K562 (cell line): ENCODE data around the gene VIP. TPM values are rescaled to one million over a fixed set of nuclear protein-coding genes. Genes with fewer than 3 reads are reported as not detected.

Source experiments
- ATAC-seq: fragments of 200-7000 bp; cut with Tn5 transposase; 3 replicates; pipeline ENCODE4 v1.9.1; 2020; ENCODE audit warnings: moderate library complexity
- BruUV-seq: library from RNA; stranded (reverse); fragments of 400-500 nt; replicated peaks from 2 replicates; lab custom pipeline; 2021; lab: Mats Ljungman, UMichigan
- CTCF ChIA-PET: fragments of 300-600 bp; formaldehyde crosslinking; extraction: SDS; loops from one replicate; lab custom pipeline; 2021; ENCODE audit warnings: low intra/inter-chr PET ratio; lab: Yijun Ruan, JAX
- POLR2A ChIA-PET: fragments of 300-600, 350-650 bp; sonication (Branson Sonifier 250); formaldehyde crosslinking; extraction: SDS; loops from one replicate; lab custom pipeline; 2021; ENCODE audit warnings: antibody characterized with exemption, inconsistent platforms; lab: Yijun Ruan, JAX
- DNase-seq, 4 experiments: peaks; one replicate each; pipeline versions ENCODE4 v3.0.0 to v3.0.0-alpha.2; 2011 to 2018; ENCODE audit warnings: low spot score in 3 of 4, mixed read lengths in 3 of 4; ENCODE audit errors: extremely low read depth in 1 of 4
- FAIRE-seq: peaks from 2 replicates; lab custom pipeline; 2011; peaks lifted over from hg19 to GRCh38; lab: Jason Lieb, UNC
- H2AFZ ChIP-seq: 2 replicates; pipeline ENCODE4 v1.6.0; 2011; ENCODE audit warnings: low read depth, low read length, control low read depth, inconsistent platforms
- H3K27ac ChIP-seq: fragments of 200-600 bp; 3 replicates; pipeline ENCODE4 v1.8.0; 2011; ENCODE audit warnings: low read depth, mild to moderate bottlenecking, control low read depth, inconsistent platforms, low read length, moderate library complexity, mixed read lengths; ENCODE audit errors: extremely low read depth
- H3K27me3 ChIP-seq, 2 experiments: fragments of 300-600 bp in 1 of 2; 2 replicates in 1 of 2; 3 replicates in 1 of 2; pipeline versions ENCODE4 v1.6.0 to v1.8.0; 2011; ENCODE audit warnings: inconsistent platforms in 2 of 2, low read length in 2 of 2, mild to moderate bottlenecking in 1 of 2, mixed read lengths in 1 of 2, moderate library complexity in 1 of 2; ENCODE audit not compliant: control insufficient read depth in 2 of 2, insufficient read depth in 2 of 2
- H3K36me3 ChIP-seq: fragments of 300-600 bp; 3 replicates; pipeline ENCODE4 v1.8.0; 2011; ENCODE audit warnings: mild to moderate bottlenecking, low read length, inconsistent platforms; ENCODE audit not compliant: control insufficient read depth, insufficient read depth
- H3K4me1 ChIP-seq, 2 experiments: fragments of 200-600 bp in 1 of 2; replicated peaks in 1 of 2; 2 replicates in 1 of 2; 3 replicates in 1 of 2; pipeline versions ENCODE4 v1.5.1 to v1.8.0; 2011; ENCODE audit warnings: inconsistent platforms in 2 of 2, low read length in 2 of 2, mild to moderate bottlenecking in 1 of 2, mixed read lengths in 1 of 2, moderate library complexity in 1 of 2; ENCODE audit not compliant: control insufficient read depth in 2 of 2, insufficient read depth in 2 of 2
- H3K4me2 ChIP-seq: 2 replicates; pipeline ENCODE4 v1.6.1; 2011; ENCODE audit warnings: low read length, control low read depth, inconsistent platforms, mixed read lengths; ENCODE audit not compliant: insufficient read depth
- H3K4me3 ChIP-seq: fragments of 200-600 bp; sonication (generic), shearing (Covaris generic); 2 replicates; pipeline ENCODE4 v1.5.1; 2016; ENCODE audit warnings: control low read depth, inconsistent platforms
- H3K79me2 ChIP-seq: fragments of 200-600 bp; 3 replicates; pipeline ENCODE4 v1.8.0; 2011; ENCODE audit warnings: low read length, inconsistent platforms; ENCODE audit not compliant: control insufficient read depth, insufficient read depth
- H3K9ac ChIP-seq, 2 experiments: 2 replicates each; pipeline versions ENCODE4 v1.6.0 to v1.6.1; 2011; ENCODE audit warnings: low read depth in 2 of 2, low read length in 2 of 2, control low read depth in 1 of 2, inconsistent platforms in 1 of 2, mild to moderate bottlenecking in 1 of 2, mixed read lengths in 1 of 2; ENCODE audit not compliant: insufficient read depth in 1 of 2
- H3K9me1 ChIP-seq: one replicate; pipeline ENCODE4 v1.6.0; 2011; ENCODE audit warnings: inconsistent platforms, mild to moderate bottlenecking, low read length, moderate library complexity; ENCODE audit not compliant: control insufficient read depth, insufficient read depth
- H3K9me3 ChIP-seq: replicated peaks from 2 replicates; pipeline ENCODE4 v1.5.1; 2011; ENCODE audit warnings: low read depth, low read length, inconsistent platforms; ENCODE audit not compliant: control insufficient read depth, insufficient read depth
- H4K20me1 ChIP-seq: replicated peaks from 2 replicates; pipeline ENCODE4 v1.6.1; 2011; ENCODE audit warnings: low read length, inconsistent platforms, mixed read lengths; ENCODE audit not compliant: control insufficient read depth, insufficient read depth
- CBFA2T3 ChIP-seq: fragments of 450-650 bp; IDR thresholded peaks from 2 replicates; pipeline ENCODE4 v1.6.1; 2017
- ELF4 ChIP-seq: fragments of 450-650 bp; formaldehyde crosslinking; IDR thresholded peaks from 2 replicates; pipeline ENCODE4 v1.4.0; 2022; ENCODE audit warnings: missing genetic modification characterization
- ZBTB40 ChIP-seq, 2 experiments: fragments of 450-650 bp in 1 of 2; sonication (generic) in 1 of 2; formaldehyde crosslinking in 1 of 2; IDR thresholded peaks; 2 replicates each; pipeline versions ENCODE4 v1.7.1 to v1.9.0; 2016 to 2022; ENCODE audit warnings: inconsistent platforms in 1 of 2, mild to moderate bottlenecking in 1 of 2, missing genetic modification reagents in 1 of 2
- ZFX ChIP-seq: sonication (generic); formaldehyde crosslinking; IDR thresholded peaks from 2 replicates; pipeline ENCODE4 v1.8.0; 2022; ENCODE audit warnings: mild to moderate bottlenecking, missing genetic modification reagents, moderate library complexity
- ZNF444 ChIP-seq: fragments of 250-450 bp; sonication (Bioruptor Pico); IDR thresholded peaks from 2 replicates; pipeline ENCODE4 v1.4.0; 2020; ENCODE audit warnings: mild to moderate bottlenecking, moderate library complexity
- ZNF668 ChIP-seq: fragments of 250-450 bp; sonication (Bioruptor Pico); IDR thresholded peaks from 2 replicates; pipeline ENCODE4 v1.8.0; 2022; ENCODE audit warnings: mild to moderate bottlenecking, inconsistent platforms
- WGBS: fragments of 100-300 bp; shearing (Covaris generic); methylation state at CpG from one replicate; pipeline ENCODE4 v1.1.6; 2016; ENCODE audit warnings: low coverage, mixed read lengths; ENCODE audit not compliant: insufficient coverage; ENCODE audit errors: missing lambda C conversion rate; 5-methylcytosine and 5-hydroxymethylcytosine counted together
- in situ Hi-C: fragments of 300-500 bp; cut with MboI; formaldehyde crosslinking; loops from 4 replicates; pipeline ENCODE4 v1.15.0; 2018; ENCODE audit warnings: inconsistent platforms, mixed read lengths
- intact Hi-C: fragments of 100-400 bp; cut with micrococcal nuclease; formaldehyde crosslinking; loops from 2 replicates; pipeline ENCODE4 v1.14.2; 2022
- polyA plus RNA-seq, 8 experiments: library from polyadenylated mRNA; depleted of rRNA in 4 of 8; stranded (reverse) in 5 of 8; unstranded in 3 of 8; fragments of >200 nt; fragmentation: Nextera tagmentation in 2 of 8; fragmentation: Illumina TruSeq in 1 of 8; extraction: Ambion mirVana in 2 of 8; extraction: Trizol in 1 of 8; gene quantifications; 2 replicates each; pipeline versions ENCODE4 v1.2.1 to v1.2.3, GENCODE V29; 2011 to 2014; ENCODE audit warnings: inconsistent platforms in 1 of 8, missing spikeins in 1 of 8
- total RNA-seq, 7 experiments: library from RNA; depleted of rRNA in 6 of 7; stranded (reverse); fragments of >200 nt in 6 of 7; fragmentation: Illumina TruSeq in 2 of 7; extraction: Trizol in 2 of 7; gene quantifications; 2 replicates each; pipeline versions ENCODE4 v1.2.1 to v1.2.3, GENCODE V29; 2011 to 2021; ENCODE audit warnings: low replicate concordance in 1 of 7

The VIP gene
- total and polyA plus RNA-seq, 9 of the 15 experiments (the other 6 are each of a cell fraction or from before 2014, with no cell fraction given), result 0.08 TPM; not detected in 8

DNA sequence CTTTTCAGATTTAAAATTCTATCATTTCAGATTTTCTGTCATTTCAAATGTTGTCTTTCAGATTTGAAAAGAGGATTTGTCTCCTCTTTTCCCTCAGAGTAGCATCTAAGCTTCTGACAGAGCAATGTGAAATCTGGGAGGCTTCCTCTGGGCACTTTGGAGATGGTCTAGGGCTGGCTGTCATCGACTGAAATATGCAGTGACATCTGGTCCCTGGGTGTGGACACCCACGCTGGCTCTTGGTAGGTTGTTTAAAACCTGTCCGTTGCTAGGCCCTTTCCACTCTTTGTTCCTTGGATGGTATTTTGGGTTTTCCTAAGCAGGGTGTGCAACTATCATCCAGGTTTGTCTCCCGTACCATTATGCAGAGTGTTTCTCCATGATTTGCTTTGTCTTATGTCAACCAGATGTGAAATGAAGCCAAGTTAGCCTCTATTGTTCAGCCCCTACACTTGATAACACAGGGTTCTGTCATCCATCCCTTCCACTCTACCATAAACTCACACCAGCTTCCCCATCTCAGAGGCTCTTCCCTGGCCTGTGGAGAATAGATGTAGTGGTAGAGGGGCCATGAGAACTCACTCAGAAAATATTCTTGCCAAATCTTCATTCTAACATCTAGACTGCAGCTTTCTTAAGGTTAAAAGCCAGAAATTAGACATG lies 5.0 kb upstream of the VIP start:
- CTCF ChIA-PET, result no interaction called here
- no peaks in the 10 kb centered on the region for H3K79me2 ChIP-seq
- no peak overlapping the region for H3K9ac ChIP-seq
- no peaks in the 10 kb centered on the region for H3K4me1 ChIP-seq
- no peak overlapping the region for H3K4me3 ChIP-seq
- no peak overlapping the region for H2AFZ ChIP-seq
- intact Hi-C loops (no loop called here), in situ Hi-C loops (loop anchor here (10.0 kb wide), 1 partner anchor 209 kb away; no protein-coding TSS in a partner anchor)
- H3K9me1 ChIP-seq, result no peaks in the 10 kb centered on the region
- H3K27ac ChIP-seq, result no peak overlapping the region
- H3K9me3 ChIP-seq, result no peaks in the 10 kb centered on the region
- FAIRE-seq, result no peak
- TF ChIP-seq ZNF444 (CRISPR knock-in tag), result no peak
- TF ChIP-seq, all 486 proteins: peak for 0
- H3K27me3 ChIP-seq, result no peaks in the 10 kb centered on the region
- H3K36me3 ChIP-seq, result no peaks in the 10 kb centered on the region
- ATAC-seq (no peak), DNase-seq (no peak)
- no peaks in the 10 kb centered on the region for H4K20me1 ChIP-seq
- WGBS, result 2% methylated on average over 4 of the region's 4 CpGs
- POLR2A ChIA-PET, result no interaction called here
- no peak overlapping the region for H3K4me2 ChIP-seq
- BruUV-seq, result no TSS peak

GRCh38 chr6:152746172-152746553 lies 4.4 kb upstream of the VIP start:
- Histone ChIP-seq H3K79me2 (no peaks in the 10 kb centered on the region), H3K36me3 (no peaks in the 10 kb centered on the region), H3K9me3 (no peaks in the 10 kb centered on the region), H2AFZ (no peak overlapping the region), H3K4me3 (no peak overlapping the region), H3K27ac (no peak overlapping the region), H3K27me3 (no peaks in the 10 kb centered on the region), H3K9ac (no peak overlapping the region), H3K4me1 (no peaks in the 10 kb centered on the region), H3K9me1 (no peaks in the 10 kb centered on the region), H4K20me1 (no peaks in the 10 kb centered on the region), H3K4me2 (no peak overlapping the region)
- WGBS, result 0% methylated on average over 2 of the region's 2 CpGs
- intact Hi-C loops (no loop called here), in situ Hi-C loops (loop anchor here (10.0 kb wide), 1 partner anchor 209 kb away; no protein-coding TSS in a partner anchor)
- CTCF ChIA-PET, result no interaction called here
- DNase-seq, result no peak
- no peak for ATAC-seq
- POLR2A ChIA-PET, result no interaction called here
- BruUV-seq, result no TSS peak
- no peak for FAIRE-seq
- TF ChIP-seq ZFX (no peak), ZBTB40 (IDR thresholded peaks at IDR 0.05) (no peak), ZBTB40 (CRISPR knock-in tag; IDR thresholded peaks at IDR 0.05) (no peak), ELF4 (CRISPR knock-in tag) (no peak), ZNF668 (CRISPR knock-in tag) (no peak), CBFA2T3 (no peak)
